Adrenal gland (tissue), 12 donors: ENCODE results near the gene ZNF837. TPM values are rescaled to one million over a fixed set of nuclear protein-coding genes. Genes with fewer than 3 reads are reported as not detected.

ENCODE experiments used
- DNase-seq, 7 donors: peaks; one replicate each; pipeline ENCODE4 v3.0.0-alpha.2; 2019 to 2020
- H3K27ac ChIP-seq, 5 donors: fragments of 200-600 bp; sonication (generic) in 4 of 5; 1 replicate in 3 of 5; 2 replicates in 2 of 5; pipeline versions ENCODE4 v1.5.1 to v1.8.0; 2016 to 2020; ENCODE audit warnings: mild to moderate bottlenecking in 1 of 5
- H3K27me3 ChIP-seq: fragments of 200-600 bp; 2 replicates; pipeline ENCODE4 v1.8.0; 2021
- H3K36me3 ChIP-seq, 2 donors: fragments of 200-600 bp; replicated peaks in 1 of 2; 1 replicate in 1 of 2; 2 replicates in 1 of 2; pipeline versions ENCODE4 v1.5.1 to v1.8.0; 2018 to 2022
- H3K4me1 ChIP-seq, 2 donors: fragments of 200-600 bp; replicated peaks in 1 of 2; 1 replicate in 1 of 2; 2 replicates in 1 of 2; pipeline versions ENCODE4 v1.5.1 to v1.8.0; 2018 to 2021
- H3K4me3 ChIP-seq, 4 donors: fragments of 200-600 bp; sonication (generic) in 3 of 4; one replicate each; pipeline ENCODE4 v1.5.1; 2016 to 2018
- H3K9me3 ChIP-seq, 3 donors: fragments of 200-600 bp; sonication (generic) in 1 of 3; replicated peaks in 1 of 3; 1 replicate in 2 of 3; 2 replicates in 1 of 3; pipeline versions ENCODE4 v1.5.1 to v1.8.0; 2016 to 2021
- CTCF ChIP-seq, 6 experiments: fragments of 450-650 bp in 4 of 6; fragments of 200-600 bp in 2 of 6; sonication (generic) in 1 of 6; IDR thresholded peaks; 1 replicate in 5 of 6; 2 replicates in 1 of 6; pipeline versions ENCODE4 v1.5.1 to v1.8.0; 2016 to 2021; ENCODE audit warnings: antibody characterized with exemption in 6 of 6, mild to moderate bottlenecking in 2 of 6, moderate library complexity in 1 of 6
- POLR2A ChIP-seq, 2 donors: fragments of 450-650 bp; IDR thresholded peaks; one replicate each; pipeline ENCODE4 v1.6.1; 2017; ENCODE audit warnings: antibody characterized with exemption in 2 of 2, mild to moderate bottlenecking in 2 of 2, moderate library complexity in 1 of 2
- WGBS, 4 donors: extraction: QIAGEN DNeasy Blood & Tissue Kit in 2 of 4; methylation state at CpG; one replicate each; pipeline versions ENCODE4 v1.1.5 to v1.1.7; 2013 to 2017; 5-methylcytosine and 5-hydroxymethylcytosine counted together
- intact Hi-C, 2 donors: fragments of 100-400 bp; cut with DNase I; formaldehyde crosslinking; loops; one replicate each; pipeline versions ENCODE4 v1.14.1 to v1.15.0; 2022 to 2023
- polyA plus RNA-seq, 3 donors: library from polyadenylated mRNA; stranded (reverse); fragments of 200-250 nt in 2 of 3; fragments of 350-450 nt in 1 of 3; fragmentation: Illumina TruSeq in 1 of 3; extraction: RNeasy Lipid Tissue Mini Kit (QIAGEN cat#74804) in 1 of 3; gene quantifications; one replicate each; pipeline ENCODE4 v1.2.3, GENCODE V29; 2013 to 2014
- total RNA-seq, 9 donors: library from RNA; depleted of rRNA in 4 of 9; stranded (reverse); fragments of >200 nt in 4 of 9; fragments of 120-200 nt in 1 of 9; fragmentation: NEBNext Ultra II Directional in 1 of 9; extraction: Animal tissue kit (Norgen Biotek cat#: 25700) in 1 of 9; gene quantifications; one replicate each; pipeline versions ENCODE4 v1.1.0 to v1.2.4, GENCODE V29; 2013 to 2023
- donor health status: healthy with polysubstance abuse.
- donor health status: Bipolar disorder and iron deficiency.
- donor health status: DM: yes; HTN: yes; CAD: no.
- donor health status: DM: no; HTN: no; CAD: no.
- donor health status: DM: no; HTN: no; CAD: no.
- donor health status: DM: yes; HTN: yes; CAD: no.

The ZNF837 gene
- total and polyA plus RNA-seq, 12 donors, result 0.09 to 10.5 (median 4.6) TPM

- no peak for DNase-seq
- 63 to 75% (median 67%) methylated on average over 5 of the region's 5 CpGs for WGBS, 4 donors
Measured at GRCh38 chr19:58345558-58345957, 35.3 kb downstream of the ZNF837 start.

GRCh38 chr19:58338825-58339558 is 41.8 kb downstream of the ZNF837 start:
- TF ChIP-seq CTCF (IDR thresholded peaks at IDR 0.05) (peak in 1 of 6 experiments; percentile 6), POLR2A (IDR thresholded peaks at IDR 0.05) (no peak)
- intact Hi-C loops, result no loop called here
- no peak for DNase-seq
- Histone ChIP-seq H3K4me1 (no peaks in the 10 kb centered on the region), H3K27me3 (no peaks in the 10 kb centered on the region), H3K4me3 (no peak overlapping the region), H3K27ac (no peak overlapping the region), H3K36me3 (peaks cover 0 to 31% of the 10 kb centered on the region in 2 donors), H3K9me3 (no peaks in the 10 kb centered on the region)
- WGBS, 4 donors, result 57 to 85% (median 77%) methylated on average over 12 to 30 of the region's 30 CpGs

More at GRCh38 chr19:58345558-58345957, 35.3 kb downstream of the ZNF837 start:
- Histone ChIP-seq H3K4me1 (peaks cover 9 to 13% of the 10 kb centered on the region in 2 donors), H3K4me3 (no peak overlapping the region), H3K27ac (no peak overlapping the region), H3K9me3 (no peaks in the 10 kb centered on the region), H3K36me3 (no peaks in the 10 kb centered on the region), H3K27me3 (peaks cover 8% of the 10 kb centered on the region)
- intact Hi-C loops, result no loop called here
- TF ChIP-seq POLR2A (IDR thresholded peaks at IDR 0.05), result no peak
- no peak for TF ChIP-seq CTCF (IDR thresholded peaks at IDR 0.05)

- DNase-seq, result no peak
- TF ChIP-seq CTCF (IDR thresholded peaks at IDR 0.05) (no peak), POLR2A (IDR thresholded peaks at IDR 0.05) (no peak)
- intact Hi-C loops, result no loop called here
- no peaks in the 10 kb centered on the region for H3K27me3 ChIP-seq
- H3K27ac ChIP-seq, result no peak overlapping the region
- no peaks in the 10 kb centered on the region for H3K9me3 ChIP-seq
- H3K4me1 ChIP-seq, result no peaks in the 10 kb centered on the region
- peaks cover 0 to 31% of the 10 kb centered on the region in 2 donors for H3K36me3 ChIP-seq
- H3K4me3 ChIP-seq, result no peak overlapping the region
- 97 to 100% (median 98%) methylated on average over 8 to 11 of the region's 11 CpGs for WGBS, 4 donors
Measured at GRCh38 chr19:58338336-58338735, 42.5 kb downstream of the ZNF837 start.

- no peaks in the 10 kb centered on the region for H3K27me3 ChIP-seq
- peaks cover 0 to 31% of the 10 kb centered on the region in 2 donors for H3K36me3 ChIP-seq
- H3K9me3 ChIP-seq, result no peaks in the 10 kb centered on the region
- intact Hi-C loops, result no loop called here
- TF ChIP-seq POLR2A (IDR thresholded peaks at IDR 0.05) (no peak), CTCF (IDR thresholded peaks at IDR 0.05) (no peak)
- WGBS, 4 donors, result 96 to 99% (median 97%) methylated on average over 3 to 4 of the region's 4 CpGs
- no peaks in the 10 kb centered on the region for H3K4me1 ChIP-seq
- no peak overlapping the region for H3K27ac ChIP-seq
- H3K4me3 ChIP-seq, result no peak overlapping the region
- no peak for DNase-seq
Measured at GRCh38 chr19:58336820-58337219, 44.0 kb downstream of the ZNF837 start.
